GM21526 (cell line): ENCODE data around the gene FOXO6.

Source experiments
- ATAC-seq: cut with Tn5 transposase; IDR thresholded peaks from one replicate; pipeline ENCODE4 v1.9.1; 2021; ENCODE audit warnings: moderate library complexity; ENCODE audit not compliant: unreplicated experiment, low FRiP score

The FOXO6 gene

DNA sequence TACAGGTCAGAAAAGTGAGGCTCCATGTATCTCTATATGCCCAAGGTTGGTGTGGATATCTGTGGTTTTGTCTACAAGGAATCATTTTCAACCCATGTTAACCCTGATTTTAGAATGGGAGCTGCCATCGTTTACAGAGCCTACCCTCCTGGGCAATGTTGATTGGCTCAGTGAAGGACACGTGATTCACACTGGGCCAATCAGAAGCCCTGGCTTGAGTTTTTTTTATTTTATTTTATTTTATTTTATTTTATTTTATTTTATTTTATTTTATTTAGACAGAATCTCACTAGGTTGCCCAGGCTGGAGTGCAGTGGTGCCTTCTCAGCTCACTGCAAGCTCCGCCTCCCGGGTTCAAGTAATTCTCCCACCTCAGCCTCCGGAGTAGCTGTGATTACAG, 35.8 kb downstream of the FOXO6 start:
- ATAC-seq: no peak

DNA sequence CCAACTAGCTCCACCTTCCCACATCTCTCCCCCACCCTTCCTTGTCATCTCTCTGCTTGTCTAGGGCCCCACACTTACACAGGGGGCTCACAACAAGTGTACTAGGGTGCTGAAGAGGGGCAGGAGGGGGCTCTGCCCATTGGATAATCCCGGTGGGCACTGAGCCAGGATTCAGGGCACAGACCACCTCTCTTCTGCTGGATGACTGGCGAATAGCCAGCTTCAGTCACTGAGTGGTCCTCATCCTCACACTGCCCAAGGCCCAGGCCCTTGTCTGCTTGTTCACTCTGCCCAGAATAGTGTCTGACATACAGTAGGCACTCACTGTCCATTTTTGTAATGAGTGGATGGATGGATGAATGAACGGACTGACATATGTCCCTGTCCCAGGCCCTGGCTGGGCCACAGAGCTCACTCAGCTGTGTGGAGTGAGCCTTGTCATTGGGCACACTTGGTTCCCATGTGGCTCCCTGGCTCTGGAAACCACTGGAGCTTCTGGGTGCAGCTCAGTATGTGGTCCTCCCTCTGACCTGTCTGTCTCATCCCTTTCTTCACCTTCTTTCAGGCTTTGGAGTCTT, 36.6 kb downstream of the FOXO6 start:
- no peak for ATAC-seq

DNA sequence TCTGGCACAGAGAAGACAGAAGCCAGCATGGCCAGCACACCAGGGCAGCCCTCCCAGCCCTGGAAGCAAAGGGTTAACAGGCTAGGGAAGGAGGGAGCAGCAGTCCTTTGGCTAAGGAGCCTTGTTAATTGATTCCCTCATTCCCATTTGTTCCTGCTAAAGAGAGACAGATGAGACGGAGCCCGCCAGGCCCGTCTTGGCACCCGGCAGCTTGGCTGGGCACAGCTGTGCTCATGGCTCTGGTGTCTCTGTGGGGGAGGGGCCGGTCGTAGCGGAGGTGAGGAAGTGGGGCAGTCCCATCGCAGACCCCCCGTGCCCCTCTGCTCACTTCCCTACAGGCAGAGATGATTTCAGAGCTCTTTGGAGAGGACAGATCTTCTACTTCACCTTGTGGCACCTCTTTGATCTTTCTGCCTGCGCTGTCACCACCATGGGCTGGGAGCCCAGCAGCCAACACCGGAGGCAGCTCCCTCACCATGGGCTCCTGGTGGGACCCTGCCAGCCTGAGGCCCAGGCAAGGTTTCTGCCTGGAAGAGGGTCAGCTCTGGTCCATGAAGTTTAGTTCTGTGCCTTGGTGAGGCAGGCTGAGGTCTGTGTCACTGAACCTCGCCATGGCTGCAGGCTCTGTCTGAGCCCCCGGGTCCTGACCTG, 38.0 kb downstream of the FOXO6 start:
- ATAC-seq: no peak

DNA sequence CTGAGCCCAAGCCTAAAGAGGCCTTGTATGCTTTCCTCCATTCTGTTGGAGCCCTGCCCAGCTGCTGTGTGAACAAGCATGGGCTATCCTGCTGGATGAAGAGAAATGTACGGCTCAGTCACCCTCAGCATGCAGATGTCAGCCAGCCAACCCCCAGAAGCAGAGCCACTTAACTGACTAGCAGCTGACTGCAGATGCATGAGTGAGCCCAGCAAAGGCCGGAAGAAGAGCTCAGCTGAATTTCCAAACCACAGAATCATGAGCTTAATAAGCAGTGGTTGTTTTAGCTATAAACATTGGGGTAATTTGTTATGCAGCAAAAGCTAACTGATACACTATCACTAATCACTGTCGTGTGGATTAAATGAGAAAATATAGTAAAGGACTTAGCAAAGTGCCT, 39.0 kb downstream of the FOXO6 start:
- ATAC-seq: no peak

DNA sequence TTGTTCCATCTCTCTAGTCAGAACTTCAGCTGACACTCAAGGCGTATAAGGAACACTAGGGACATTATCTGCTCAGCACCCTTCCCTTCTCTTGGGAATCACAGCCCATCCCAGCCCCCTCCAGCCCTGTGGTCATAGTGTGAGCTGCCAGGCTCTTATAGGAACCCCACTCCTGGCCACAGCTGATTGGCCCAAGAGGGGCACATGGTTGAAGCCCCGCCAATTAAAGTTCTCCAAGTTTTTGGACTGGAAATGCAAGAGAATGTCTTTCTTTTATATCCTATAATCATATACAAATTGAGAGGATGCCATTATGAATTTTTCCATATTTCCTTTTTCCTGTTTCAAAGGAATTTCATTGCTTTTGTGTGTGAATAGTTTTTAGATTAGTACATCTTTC, 40.7 kb downstream of the FOXO6 start:
- ATAC-seq: no peak

DNA sequence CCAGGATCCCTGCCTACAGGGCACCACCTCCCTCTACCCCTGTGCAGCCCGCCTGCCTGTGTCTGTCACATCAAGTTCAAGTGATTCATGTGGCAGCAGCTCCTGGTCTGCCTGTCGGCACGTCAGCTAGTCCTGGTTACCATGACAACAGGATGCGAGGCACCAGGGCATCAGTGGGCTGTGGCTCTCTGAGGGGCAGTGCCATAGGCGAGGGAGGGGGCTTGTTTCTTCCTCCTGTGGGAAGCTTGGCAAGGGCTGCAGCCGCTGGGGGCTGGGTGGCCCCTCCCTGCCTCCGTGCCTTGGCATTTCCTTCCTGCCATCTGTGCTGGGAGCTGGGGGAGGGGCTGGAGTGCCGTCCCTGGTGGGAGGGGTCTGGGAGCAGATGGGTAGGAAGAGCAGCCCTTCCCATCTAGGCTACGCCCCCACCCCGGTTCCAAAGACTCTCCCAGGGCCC, 43.1 kb downstream of the FOXO6 start:
- no peak for ATAC-seq

DNA sequence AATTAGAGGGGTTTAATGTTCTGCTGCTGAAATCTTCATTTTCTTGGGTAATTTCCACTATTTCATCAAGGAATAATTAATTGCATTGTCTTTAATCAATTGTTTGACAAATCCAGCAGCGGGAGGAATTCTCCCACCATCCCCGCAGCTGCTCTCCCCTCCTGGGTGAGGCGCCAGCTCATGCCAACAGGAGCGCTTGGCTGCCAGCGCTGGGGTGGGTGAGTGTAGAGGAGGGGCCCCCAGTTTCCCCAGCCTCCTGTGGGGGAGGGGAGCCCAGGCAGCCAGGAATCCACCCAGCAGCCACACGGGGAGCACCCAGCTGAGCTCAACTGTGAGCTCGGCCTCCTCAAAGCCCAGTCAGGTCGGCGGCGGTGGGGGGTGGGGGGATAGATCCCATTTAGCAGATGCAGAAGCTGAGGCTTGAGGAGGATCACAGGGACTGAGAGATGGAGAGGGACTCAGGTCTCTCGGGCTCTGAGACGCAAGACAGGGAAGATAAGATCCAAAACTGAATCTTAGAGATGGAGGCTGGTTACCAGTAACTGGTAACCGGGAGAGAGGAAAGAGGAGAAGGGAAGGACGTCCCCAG, 46.5 kb downstream of the FOXO6 start:
- ATAC-seq: no peak

DNA sequence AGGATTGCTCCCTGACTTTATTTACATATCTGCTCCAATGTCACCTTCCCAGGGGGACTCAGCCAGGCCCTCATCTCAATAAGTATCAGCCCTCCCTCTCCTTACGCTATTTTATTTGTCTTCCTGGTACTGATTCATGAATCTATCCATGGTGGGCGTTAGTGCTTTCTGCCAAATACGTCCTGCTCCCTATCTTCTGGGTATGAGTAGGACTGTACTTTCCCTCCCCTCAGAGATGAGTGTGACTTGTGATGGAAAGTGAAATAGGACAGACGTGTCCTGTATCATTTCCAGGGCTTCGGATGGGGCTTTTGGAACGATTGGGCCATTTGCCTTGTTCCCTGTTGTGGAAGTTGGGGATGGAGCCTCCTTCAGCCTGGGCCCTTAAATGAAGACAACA, 47.5 kb downstream of the FOXO6 start:
- no peak for ATAC-seq

DNA sequence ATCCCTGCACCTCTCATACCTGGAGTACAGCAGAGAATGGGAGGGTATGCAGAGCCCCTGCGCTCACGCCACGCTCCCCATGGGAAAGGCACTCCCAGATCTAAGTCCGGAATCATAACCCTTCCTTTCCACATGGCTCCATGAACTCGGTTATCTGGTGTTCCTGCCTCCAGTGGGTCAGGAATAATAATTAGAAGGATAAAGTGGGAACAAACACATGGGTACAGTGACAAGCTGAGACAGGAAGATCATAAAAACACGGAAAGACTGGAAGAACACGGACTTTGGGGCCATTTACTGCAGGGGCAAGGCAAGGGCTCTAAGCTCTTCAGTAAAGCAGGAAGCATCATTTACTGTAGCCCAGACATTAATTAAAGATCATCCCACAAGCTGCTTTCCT, 48.6 kb downstream of the FOXO6 start:
- ATAC-seq: no peak

DNA sequence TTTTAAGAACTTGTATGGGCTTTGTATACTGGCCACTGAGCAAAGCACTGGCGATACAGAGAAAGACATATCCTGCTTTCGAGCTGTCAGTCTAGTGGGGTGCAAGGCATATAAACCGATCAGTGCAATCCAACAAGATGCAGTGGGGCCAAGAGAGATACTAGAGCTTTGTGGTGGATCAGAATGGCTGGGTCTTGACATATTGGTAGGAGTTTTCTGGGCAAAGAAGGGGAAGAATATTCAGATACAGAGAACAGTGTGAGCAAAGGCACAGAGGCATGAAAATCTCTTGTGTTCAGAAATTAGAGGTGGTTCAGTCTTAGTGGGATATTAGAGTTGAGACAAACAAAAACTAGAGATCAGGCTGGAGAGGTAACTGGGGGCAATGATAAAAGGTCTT, 49.2 kb downstream of the FOXO6 start:
- ATAC-seq: no peak

DNA sequence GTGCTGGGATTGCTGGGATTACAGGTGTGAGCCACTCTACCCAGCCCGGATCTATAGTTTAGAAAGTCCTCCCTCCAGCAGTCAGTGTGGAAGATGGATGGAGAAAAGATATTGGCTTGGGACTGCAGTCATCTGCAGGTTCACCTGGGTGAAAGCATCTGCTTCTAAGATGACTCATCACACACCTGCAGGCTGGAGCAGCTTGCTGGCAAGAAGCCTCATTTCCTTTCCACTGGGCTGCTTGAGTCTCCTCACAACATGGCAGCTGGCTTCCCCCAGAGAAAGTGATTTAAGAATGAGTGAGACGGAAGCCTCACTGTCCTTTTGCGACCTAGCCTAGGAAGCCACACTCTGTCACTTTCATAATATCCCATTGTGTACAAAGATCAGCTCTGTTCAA, 50.0 kb downstream of the FOXO6 start:
- no peak for ATAC-seq

DNA sequence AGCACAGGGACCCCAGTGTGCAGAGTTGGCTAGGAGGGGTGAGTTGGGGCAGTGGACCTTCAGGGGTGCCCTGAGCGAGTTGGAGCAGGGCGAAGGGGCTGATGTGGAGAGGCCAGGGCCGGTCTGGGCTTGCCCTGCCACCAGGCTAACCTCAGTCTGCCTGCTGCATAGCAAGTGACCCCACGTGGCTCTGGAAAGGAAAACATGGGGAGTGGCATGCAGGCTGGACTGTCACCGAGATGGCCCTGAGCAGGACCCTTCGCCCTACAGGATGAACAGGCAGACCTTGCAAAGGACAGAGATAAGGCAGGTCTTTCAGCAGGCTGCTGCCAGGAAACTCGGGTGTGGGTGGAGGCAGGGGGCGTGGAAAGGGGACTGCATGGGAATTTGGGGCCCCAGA, 51.5 kb downstream of the FOXO6 start:
- ATAC-seq: no peak

DNA sequence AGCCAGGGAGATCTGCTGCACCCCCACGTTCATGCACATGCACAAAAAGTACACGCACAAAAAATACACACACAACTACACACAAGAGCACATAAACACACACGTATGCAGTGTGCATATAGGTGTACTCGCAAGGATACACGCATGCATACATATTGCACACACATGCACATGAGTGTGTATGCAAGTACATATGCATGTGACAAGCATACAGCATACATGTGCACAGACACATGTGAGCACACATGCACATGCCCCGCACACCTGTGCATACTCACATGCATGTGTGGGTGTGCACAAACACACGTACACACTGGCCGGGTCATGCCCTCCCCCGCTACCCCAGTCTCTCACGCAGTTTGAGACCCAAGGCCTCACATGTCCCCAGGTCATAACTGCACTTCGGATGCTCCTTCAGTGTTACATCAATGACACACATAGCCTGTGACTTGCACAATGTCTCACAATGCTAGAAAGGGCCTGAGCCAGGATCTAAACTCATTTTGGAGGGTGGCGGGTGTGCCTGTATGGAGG, 52.6 kb downstream of the FOXO6 start:
- ATAC-seq: no peak

DNA sequence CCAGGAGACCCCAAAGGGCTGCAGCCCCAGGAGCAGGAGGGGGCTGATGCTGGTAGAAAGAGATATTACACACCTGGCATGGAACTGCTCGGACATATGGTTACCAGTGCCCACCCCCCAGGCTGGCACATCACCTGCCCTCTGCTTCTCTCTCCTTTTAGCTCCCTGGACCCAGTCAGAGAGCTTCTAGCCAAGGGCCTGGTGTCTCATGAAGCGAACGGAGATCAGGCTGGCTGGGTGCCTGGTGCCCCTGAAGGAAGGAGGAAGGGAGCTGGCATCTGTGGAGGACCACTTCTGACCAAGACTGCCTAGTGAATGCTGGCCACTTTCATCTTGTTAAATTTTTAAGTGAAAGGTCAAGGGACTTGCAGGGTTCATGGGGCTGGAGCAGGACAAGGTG, 53.1 kb downstream of the FOXO6 start:
- no peak for ATAC-seq

DNA sequence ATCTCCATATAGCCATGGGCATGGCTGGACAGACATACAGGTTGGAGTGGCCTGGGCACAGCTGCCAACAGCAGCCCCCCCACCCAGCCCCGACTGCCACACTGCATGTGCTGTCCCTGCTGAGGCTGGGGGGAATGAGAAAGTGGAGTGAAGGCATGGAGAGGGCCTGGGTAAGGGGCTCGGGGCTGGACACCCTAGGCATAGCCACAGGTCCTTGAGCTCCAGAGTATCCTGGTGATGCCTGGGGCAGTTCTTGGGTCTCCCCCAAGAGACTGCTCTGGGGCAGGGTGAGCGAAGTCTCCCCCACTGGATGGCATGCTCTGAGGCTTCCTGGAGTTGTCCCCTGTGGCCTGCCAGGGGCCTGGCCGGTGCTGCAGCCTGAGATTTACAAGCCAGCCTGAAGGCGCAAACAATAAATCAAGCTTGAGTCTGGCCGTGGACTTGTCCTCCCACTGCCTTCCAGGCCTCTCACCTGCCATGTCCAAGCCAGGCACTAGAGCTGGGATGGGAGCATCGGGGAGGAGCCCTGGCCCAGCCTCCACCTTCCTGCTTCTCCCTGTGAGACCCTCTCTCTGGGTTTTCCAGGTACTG, 53.6 kb downstream of the FOXO6 start:
- ATAC-seq: no peak

DNA sequence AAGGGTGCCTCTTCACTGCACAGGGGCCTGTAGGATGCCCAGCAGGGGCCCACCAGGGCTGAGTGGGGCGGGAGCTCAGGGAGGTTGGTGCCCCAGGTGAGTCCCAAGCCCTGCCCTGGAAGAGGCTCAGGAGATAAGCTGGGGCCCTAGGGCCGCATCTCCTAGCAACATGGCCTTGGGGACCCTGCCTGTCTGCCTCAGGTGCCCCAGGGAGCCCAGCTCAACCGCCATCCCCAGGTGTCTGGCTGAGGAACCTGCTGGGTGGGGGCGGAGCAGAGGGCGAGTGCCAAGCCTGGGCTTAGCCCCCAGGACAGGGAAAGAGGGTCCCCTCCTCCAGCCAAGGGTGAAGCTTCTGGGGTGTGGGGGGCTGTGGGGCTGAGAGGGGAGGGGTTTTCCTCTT, 54.8 kb downstream of the FOXO6 start:
- ATAC-seq: no peak

DNA sequence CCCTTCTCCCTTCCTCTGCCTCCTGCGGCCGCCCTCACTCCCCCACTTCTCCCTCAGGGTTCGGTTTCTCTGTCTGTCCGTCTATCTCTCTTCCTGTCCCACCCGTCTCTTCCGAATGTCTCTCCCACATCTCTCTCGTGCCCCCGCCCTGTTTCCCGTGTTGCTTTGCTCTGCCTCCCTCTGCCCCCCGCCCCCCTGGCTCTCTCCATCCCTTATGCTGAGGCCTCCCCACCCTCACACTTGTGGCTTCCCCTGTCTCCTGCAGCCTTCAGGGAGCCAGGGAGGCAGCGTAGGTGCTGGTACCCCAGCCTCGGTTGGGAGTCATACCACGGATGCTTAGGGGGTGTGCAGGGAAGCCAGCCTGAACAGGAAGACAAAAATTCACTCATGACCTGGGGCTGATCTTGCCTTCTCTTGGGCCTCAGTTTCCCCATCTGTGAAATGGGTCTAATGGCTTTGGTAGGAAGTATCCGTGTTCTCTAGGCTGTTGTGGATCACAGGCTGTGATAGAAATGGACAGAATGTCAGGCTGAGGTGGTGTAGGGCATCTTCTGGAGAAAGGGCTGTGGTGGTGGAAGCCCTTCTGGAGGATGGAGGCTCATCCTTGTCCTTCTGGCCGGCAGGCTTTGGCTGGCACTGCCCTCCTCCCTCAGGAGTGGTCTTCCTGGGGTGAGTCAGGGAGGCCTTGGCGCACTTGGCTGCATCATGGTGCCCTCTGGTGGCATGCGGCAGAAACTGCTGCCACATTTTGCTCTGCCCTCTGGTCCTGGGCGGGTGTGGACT, 55.5 kb downstream of the FOXO6 start:
- no peak for ATAC-seq

DNA sequence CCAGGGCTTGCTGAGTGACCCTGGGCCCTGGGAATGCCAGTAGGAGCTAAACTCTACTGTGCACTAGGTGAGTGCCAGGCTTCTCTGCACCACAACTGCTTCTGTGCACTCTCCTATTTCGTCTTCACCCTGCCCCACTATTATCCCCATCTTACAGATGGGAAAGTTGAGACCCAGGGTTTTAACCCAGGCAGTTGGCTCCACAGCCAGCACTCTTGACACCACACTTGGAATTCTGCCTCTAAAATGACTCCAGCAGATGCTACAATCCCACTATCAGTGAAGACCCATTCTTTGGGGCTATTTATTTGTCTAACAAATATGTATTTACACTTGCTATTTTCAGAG, 56.1 kb downstream of the FOXO6 start:
- ATAC-seq: no peak

DNA sequence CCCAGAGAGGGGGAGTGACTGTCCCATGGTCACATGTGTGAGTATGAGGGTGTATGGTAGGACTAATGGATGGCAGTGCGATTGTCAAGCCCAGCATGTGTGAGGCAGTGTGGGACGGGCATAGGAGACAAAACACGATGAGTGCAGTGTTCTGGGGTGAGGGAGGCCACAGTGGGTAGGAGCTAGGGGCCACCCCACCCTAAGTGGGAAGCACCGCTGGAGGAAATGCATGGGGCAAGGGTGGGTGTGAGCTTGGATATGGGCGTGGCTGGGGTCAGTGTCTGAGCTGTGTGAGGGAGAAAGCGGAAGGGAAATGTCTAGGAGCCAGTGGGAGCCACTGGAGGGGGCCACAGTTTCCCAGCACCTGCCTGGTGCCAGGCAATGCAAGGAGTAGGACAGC, 56.5 kb downstream of the FOXO6 start:
- ATAC-seq: no peak

DNA sequence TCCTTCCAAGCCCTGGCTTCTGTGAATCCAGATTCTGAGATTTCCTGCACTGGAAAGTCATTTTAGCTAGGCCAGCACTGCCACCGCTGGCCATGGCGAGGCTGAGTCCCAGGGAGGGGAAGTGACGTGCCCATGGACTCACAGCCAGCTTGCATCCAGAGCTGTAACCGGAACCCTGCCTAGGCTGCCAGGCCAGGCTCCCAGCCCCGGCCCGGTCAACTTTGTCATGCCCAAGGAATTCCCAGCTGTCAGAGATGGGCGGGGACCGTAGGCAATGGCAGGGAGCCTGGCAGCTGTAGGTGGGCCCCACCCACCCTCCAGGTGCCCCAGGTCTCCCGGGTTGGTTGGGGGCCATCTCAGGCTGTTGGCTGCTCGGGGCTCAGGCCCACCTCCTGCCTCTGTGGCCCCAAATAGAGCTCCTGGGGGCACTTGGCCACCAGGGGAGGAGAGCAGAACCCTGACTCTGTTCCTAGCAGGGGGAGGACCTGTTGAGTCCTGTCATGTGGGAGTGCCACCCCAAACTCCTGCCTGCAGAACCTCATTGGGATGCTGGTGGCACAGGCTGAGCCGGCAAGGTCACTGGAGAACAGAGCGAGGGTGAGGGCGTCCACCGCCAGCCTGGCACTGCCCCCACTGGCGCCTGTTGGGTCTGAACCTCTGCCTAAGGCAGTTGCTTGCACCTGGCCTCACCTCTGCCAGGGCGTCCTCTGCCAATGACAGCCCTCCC, 57.8 kb downstream of the FOXO6 start:
- ATAC-seq: no peak
